A673 (cell line): ENCODE results near the gene SAXO1.

Source experiments
- EZH2 ChIP-seq: fragments of 200-600 bp; sonication (generic); IDR thresholded peaks from 2 replicates; pipeline ENCODE4 v1.6.1; 2017; ENCODE audit warnings: borderline replicate concordance, low read depth, mild to moderate bottlenecking, mixed read lengths, antibody characterized with exemption, low read length; ENCODE audit not compliant: poor library complexity, severe bottlenecking
- TF ChIP-seq, protein P1 (sequence below): fragments of 300-800, 200-600 bp; sonication (generic); conservative IDR thresholded peaks from 2 replicates; pipeline ENCODE4 v1.5.1; 2017; ENCODE audit warnings: low read depth, mild to moderate bottlenecking, antibody characterized with exemption, low read length, moderate library complexity, mixed read lengths

DNA sequence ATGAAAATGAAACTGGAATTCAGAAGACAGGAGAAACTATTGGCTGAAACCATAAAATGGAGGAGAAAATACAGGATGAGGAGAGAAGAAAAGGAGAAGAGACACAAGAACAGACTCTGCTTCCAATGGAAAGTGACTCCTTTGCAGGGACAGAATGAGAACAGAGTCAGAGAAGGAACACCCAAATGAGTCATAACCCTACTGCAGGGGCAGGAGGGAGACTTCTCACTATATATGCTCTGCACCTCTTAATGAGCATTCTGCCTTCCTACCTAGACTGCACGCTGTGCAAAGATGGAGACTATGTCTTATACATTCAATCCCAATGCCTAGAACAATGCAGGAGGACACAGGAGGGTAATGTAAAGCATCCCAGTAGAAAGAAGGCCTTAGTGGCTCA is 2.1 kb downstream of the SAXO1 start:
- TF ChIP-seq, protein P1, sequence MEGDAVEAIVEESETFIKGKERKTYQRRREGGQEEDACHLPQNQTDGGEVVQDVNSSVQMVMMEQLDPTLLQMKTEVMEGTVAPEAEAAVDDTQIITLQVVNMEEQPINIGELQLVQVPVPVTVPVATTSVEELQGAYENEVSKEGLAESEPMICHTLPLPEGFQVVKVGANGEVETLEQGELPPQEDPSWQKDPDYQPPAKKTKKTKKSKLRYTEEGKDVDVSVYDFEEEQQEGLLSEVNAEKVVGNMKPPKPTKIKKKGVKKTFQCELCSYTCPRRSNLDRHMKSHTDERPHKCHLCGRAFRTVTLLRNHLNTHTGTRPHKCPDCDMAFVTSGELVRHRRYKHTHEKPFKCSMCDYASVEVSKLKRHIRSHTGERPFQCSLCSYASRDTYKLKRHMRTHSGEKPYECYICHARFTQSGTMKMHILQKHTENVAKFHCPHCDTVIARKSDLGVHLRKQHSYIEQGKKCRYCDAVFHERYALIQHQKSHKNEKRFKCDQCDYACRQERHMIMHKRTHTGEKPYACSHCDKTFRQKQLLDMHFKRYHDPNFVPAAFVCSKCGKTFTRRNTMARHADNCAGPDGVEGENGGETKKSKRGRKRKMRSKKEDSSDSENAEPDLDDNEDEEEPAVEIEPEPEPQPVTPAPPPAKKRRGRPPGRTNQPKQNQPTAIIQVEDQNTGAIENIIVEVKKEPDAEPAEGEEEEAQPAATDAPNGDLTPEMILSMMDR = no peak
- TF ChIP-seq EZH2 = no peak
